HUES64 (cell line): Measurements from ENCODE around the gene CCL21.

ENCODE experiments used
- H3K27ac ChIP-seq: 2 replicates; pipeline ENCODE4 v1.7.0; 2013; ENCODE audit warnings: low read depth, low read length, inconsistent platforms
- H3K27me3 ChIP-seq: 2 replicates; pipeline ENCODE4 v1.6.1; 2013; ENCODE audit warnings: mild to moderate bottlenecking, low read length; ENCODE audit not compliant: insufficient read depth
- H3K36me3 ChIP-seq: 2 replicates; pipeline ENCODE4 v1.6.1; 2013; ENCODE audit warnings: mild to moderate bottlenecking, low read length; ENCODE audit not compliant: insufficient read depth
- H3K4me1 ChIP-seq: 2 replicates; pipeline ENCODE4 v1.6.1; 2013; ENCODE audit warnings: mild to moderate bottlenecking, low read length, moderate library complexity; ENCODE audit not compliant: insufficient read depth
- H3K4me3 ChIP-seq: 2 replicates; pipeline ENCODE4 v1.5.1; 2013; ENCODE audit warnings: mild to moderate bottlenecking, low read length, moderate library complexity
- H3K9ac ChIP-seq: 2 replicates; pipeline ENCODE4 v1.6.1; 2013; ENCODE audit warnings: mild to moderate bottlenecking, low read depth, low read length
- H3K9me3 ChIP-seq: 2 replicates; pipeline ENCODE4 v1.6.1; 2013; ENCODE audit warnings: low read depth, low read length; ENCODE audit not compliant: insufficient read depth
- WGBS: fragments of 150-250, 120-280 bp; methylation state at CpG from one replicate; pipeline ENCODE4 v1.1.7; 2013; ENCODE audit warnings: missing lambda C conversion rate; 5-methylcytosine and 5-hydroxymethylcytosine counted together

The CCL21 gene

DNA sequence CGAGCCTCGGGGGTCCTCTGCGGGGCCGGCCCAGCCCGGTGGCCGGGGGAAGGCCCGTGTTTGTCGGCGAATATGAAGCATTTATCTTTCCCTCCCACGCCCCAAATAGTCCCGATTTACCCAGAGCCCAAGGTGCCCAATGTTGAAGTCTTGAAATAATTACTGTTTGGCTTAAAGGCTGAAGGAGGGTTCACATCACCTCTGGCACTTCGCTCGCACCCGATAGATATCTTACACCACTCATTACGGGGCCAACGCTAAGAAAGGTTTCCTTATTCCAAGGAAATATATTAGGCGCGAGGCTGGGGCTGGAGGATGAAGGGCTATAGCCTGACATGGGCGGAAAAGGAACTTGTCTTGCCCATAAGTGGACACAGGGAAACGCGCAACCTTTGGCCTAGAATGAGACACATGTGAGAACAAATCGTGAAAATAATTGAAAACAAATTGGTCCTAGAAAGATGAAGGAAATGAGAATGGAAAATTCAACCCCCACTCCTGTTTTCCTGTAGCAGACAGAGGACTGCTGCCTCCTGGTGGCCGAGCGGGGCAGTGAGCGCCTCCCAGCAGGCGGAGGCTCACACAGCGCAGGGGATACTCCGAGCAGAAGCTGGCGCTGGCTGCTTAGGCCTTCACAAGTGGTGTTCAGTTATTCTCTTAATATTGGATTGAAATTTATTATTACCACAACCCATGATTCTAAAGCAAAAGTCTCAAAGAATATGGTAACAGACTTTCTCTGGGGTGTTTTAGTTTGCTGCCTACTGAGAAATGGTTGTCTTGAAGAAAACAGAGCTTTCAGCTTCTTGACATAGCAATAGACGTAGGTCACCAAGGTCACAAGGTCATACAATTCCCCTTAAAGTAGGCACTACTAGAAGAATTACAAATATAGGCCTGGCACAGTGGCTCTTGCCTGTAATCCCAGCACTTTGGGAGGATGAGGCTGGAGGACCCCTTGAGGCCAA lies 7.9 kb downstream of the CCL21 start:
- no peaks in the 10 kb centered on the region; the same call in 1 of the 2 replicates for H3K4me1 ChIP-seq
- H3K27me3 ChIP-seq, result peaks cover 34% of the 10 kb centered on the region
- 10% methylated on average over 29 of the region's 30 CpGs for WGBS
- no peaks in the 10 kb centered on the region for H3K36me3 ChIP-seq
- no peak overlapping the region for H3K27ac ChIP-seq
- no peaks in the 10 kb centered on the region for H3K9me3 ChIP-seq
- peak overlapping the region; percentile 57 for H3K4me3 ChIP-seq
- H3K9ac ChIP-seq, result no peak overlapping the region

DNA sequence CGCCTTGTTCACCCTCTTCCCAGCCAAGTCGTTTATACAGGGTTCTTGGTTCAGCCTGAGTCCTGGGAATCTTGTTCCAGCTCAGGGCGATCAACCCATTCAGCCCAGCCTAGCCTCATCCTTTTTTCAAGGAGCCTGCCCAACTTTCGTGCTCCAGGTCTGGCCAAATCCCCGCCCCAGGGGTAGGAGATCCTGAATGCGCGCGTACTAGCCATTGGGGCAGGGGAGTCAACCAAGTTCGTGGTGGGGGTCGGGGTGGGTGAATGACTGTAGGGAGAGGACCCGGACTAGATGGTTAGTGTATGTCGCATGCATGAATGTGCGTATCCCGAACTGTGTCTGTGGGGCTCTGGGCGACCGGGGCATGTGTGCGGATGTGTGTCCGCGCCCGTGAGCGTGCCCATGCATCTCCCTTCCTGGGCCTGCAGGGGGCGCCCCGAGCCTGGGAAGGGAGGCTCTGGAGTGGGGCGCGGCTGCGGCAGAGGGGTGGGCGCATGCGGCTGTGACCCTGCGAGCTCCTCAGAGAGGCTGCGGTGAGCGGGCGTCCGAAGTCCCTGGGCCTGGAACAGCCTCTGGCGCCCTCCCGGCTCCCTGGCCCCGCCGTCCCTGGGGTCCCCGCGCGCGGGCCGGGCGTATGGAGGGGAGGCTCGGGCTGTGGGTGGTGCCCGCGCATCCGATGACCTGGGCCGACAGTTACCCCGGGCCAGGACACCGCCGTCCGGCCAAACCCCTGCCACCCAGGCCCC lies 8.7 kb downstream of the CCL21 start:
- Histone ChIP-seq H3K4me1 (no peaks in the 10 kb centered on the region; the same call in 1 of the 2 replicates), H3K9me3 (no peaks in the 10 kb centered on the region), H3K36me3 (no peaks in the 10 kb centered on the region), H3K27ac (no peak overlapping the region), H3K27me3 (peaks cover 34% of the 10 kb centered on the region), H3K4me3 (peak overlapping the region; percentile 57), H3K9ac (0 out of 2 replicates have a peak overlapping the region, but pooled peaks have one; percentile 33)
- 8% methylated on average over 52 of the region's 52 CpGs for WGBS

DNA sequence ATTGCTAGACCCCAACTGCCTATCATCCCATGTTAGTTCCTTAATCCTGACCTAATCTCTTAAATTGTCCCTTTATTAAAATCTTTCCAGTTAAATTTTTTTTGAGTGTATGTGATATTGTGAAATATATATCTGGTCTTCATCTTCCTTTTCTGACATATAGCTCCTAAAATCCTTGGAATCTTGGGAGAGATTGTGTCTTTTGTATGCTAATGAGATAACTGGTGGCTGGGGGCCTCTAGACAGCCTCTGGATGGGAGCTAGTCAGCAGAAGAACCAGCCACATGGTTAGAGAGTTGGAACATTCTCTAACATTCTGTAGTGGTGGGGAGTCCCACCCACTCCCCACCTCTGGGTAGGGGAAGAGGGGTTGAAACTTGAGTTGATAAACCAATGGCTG lies 15.1 kb downstream of the CCL21 start:
- no peaks in the 10 kb centered on the region for H3K9me3 ChIP-seq
- no peak overlapping the region for H3K9ac ChIP-seq
- H3K4me3 ChIP-seq, result no peak overlapping the region
- no peaks in the 10 kb centered on the region for H3K4me1 ChIP-seq
- peaks cover 12% of the 10 kb centered on the region for H3K27me3 ChIP-seq
- no peaks in the 10 kb centered on the region for H3K36me3 ChIP-seq
- no peak overlapping the region for H3K27ac ChIP-seq

DNA sequence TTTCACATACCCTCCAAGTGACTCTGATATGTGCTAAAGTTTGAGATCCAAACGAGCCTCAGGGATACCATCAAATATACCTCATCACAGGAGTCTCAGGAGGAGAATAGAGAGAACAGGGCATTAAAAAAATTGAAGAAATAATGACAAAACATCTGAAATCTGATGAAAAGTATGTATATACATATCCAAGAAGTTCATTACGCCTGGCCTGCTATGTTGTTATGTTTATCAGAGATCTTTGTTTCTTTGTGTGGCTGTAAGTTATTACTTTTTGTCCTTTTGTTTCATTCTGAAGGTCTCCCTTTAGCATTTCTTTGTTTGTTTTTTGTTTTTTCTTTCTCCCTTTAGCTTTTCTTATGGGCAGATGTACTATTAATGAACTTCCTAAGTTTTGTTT lies 16.4 kb downstream of the CCL21 start:
- no peaks in the 10 kb centered on the region for H3K36me3 ChIP-seq
- no peaks in the 10 kb centered on the region for H3K27me3 ChIP-seq
- H3K9ac ChIP-seq, result no peak overlapping the region
- H3K4me3 ChIP-seq, result no peak overlapping the region
- no peak overlapping the region for H3K27ac ChIP-seq
- H3K4me1 ChIP-seq, result no peaks in the 10 kb centered on the region
- H3K9me3 ChIP-seq, result no peaks in the 10 kb centered on the region
- WGBS, result 63% methylated on average over 2 of the region's 2 CpGs

DNA sequence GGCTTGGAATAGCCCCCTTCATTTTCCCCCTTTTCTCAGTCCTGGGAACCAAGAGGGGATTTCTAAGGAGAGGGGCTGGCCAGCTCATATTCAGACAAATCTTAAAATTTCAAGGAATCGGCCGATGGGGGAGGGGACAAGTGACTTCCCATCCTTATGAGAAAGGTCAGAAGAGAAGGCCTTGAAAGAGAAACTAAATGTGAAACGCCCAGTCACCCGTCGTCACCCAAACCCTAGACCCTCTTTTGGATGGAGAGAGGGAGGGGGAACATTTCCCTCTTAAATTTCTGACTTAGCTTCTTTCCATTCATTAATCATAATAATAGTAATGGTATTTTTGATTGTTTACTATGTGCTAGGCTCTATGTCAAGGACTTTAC lies 18.0 kb downstream of the CCL21 start:
- 100% methylated on average over 3 of the region's 5 CpGs for WGBS
- Histone ChIP-seq H3K9me3 (no peaks in the 10 kb centered on the region), H3K27me3 (no peaks in the 10 kb centered on the region), H3K4me3 (no peak overlapping the region), H3K36me3 (no peaks in the 10 kb centered on the region), H3K4me1 (0 out of 2 replicates have a peak, but pooled peaks cover 4% of the 10 kb centered on the region), H3K27ac (no peak overlapping the region), H3K9ac (no peak overlapping the region)

DNA sequence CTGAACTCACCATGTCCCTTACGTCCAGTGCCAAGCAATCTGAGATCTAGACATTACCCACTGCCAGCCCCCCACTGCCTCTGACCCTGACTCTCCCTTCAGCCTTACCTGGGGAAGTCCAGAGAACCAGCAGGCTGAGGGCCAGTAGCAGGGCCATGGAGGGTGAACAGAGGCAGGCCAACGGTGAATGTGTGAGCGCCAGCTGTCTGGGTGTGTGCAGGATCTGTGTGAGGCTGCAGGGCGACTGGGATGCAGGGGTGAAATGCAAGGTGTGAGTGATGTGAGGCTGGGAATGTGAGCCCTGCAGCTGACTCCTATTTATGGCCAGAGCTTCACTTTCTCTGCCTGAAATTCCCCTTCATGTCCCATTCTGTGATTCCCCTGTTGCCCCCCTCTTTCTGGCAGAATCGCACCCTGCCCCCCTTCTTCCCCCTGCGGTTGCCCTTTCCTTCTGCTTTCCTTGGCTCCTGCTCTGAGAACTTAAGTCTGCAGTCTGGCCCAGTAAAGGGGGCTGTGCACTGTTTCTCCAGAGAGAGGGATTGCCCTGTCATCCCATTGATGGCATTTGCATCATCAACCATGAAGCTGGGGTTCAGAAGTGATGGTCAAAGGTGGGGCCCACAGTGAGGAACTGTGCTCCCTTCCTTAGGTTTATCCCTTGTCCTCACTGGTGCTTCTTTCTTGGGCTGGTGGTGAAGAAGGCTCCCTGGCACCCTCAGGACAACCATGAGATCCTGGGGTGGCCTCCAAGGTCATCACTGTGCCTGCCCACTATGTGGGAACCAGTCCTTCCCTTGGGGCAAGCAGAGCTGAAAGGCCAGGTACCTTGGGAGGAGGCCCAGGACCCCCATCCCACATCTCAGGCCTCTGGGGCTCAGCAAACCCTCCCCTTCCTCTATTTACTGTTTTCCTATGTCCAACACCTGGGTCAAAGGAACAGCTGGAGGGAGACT lies 18.7 kb downstream of the CCL21 start, which contains the start of gene CCL19:
TSS of gene CCL19 (minus strand) at position 294 of the 953 bp plus-strand sequence. CDS start at position 157, 137 bp downstream.
- Histone ChIP-seq H3K27me3 (no peaks in the 10 kb centered on the region), H3K9ac (no peak within 1 kb of the TSS), H3K9me3 (no peaks in the 10 kb centered on the region), H3K4me3 (no peak within 1 kb of the TSS), H3K27ac (no peak within 1 kb of the TSS), H3K4me1 (0 out of 2 replicates have a peak, but pooled peaks cover 6% of the 10 kb centered on the region), H3K36me3 (no peaks in the 10 kb centered on the region)
- WGBS, result 89% methylated on average over 6 of the region's 6 CpGs

DNA sequence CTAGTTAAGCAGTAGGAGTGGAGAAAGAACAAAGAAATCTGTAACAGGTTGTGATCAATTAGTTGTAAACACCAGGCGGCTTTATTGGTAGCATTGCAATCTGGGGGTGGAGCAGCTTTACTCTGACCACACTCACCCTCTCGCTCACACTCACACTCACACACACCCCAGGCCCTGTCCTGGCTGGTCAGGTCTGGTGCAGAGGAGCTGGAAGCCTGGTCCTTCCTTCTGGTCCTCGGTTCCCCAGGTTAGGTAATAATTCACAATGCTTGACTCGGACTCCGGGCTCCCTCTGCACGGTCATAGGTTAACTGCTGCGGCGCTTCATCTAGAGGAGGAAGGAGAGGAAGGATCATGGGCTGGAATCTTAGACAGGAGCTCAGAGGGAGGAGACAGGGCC lies 20.4 kb downstream of the CCL21 start:
- no peaks in the 10 kb centered on the region for H3K36me3 ChIP-seq
- H3K9me3 ChIP-seq, result no peaks in the 10 kb centered on the region
- 95% methylated on average over 8 of the region's 8 CpGs for whole genome bisulfite sequencing
- H3K4me1 ChIP-seq, result 0 out of 2 replicates have a peak, but pooled peaks cover 6% of the 10 kb centered on the region
- H3K27ac ChIP-seq, result no peak overlapping the region
- no peak overlapping the region for H3K9ac ChIP-seq
- H3K27me3 ChIP-seq, result no peaks in the 10 kb centered on the region
- no peak overlapping the region for H3K4me3 ChIP-seq

DNA sequence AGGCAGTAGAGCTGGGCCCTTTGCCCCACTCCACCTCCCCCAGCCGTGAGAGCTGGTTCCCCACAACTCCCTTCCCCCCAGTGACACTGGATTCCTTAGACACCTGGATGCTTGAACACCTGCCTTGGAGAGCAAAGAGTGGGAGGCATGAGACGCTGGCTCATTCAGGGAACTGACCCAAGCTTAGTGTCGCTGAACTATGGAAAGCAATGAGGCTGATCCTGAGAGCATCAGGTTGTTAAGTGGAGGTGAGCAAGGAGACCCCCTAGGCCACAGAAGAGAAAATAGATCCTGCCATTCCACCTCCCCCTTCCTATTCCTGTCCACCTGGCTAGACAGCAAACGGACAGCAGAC lies 20.8 kb downstream of the CCL21 start:
- Histone ChIP-seq H3K9me3 (no peaks in the 10 kb centered on the region), H3K27me3 (no peaks in the 10 kb centered on the region), H3K4me3 (no peak overlapping the region), H3K36me3 (no peaks in the 10 kb centered on the region), H3K4me1 (0 out of 2 replicates have a peak, but pooled peaks cover 6% of the 10 kb centered on the region), H3K27ac (no peak overlapping the region), H3K9ac (no peak overlapping the region)
- WGBS, result 87% methylated on average over 4 of the region's 4 CpGs

DNA sequence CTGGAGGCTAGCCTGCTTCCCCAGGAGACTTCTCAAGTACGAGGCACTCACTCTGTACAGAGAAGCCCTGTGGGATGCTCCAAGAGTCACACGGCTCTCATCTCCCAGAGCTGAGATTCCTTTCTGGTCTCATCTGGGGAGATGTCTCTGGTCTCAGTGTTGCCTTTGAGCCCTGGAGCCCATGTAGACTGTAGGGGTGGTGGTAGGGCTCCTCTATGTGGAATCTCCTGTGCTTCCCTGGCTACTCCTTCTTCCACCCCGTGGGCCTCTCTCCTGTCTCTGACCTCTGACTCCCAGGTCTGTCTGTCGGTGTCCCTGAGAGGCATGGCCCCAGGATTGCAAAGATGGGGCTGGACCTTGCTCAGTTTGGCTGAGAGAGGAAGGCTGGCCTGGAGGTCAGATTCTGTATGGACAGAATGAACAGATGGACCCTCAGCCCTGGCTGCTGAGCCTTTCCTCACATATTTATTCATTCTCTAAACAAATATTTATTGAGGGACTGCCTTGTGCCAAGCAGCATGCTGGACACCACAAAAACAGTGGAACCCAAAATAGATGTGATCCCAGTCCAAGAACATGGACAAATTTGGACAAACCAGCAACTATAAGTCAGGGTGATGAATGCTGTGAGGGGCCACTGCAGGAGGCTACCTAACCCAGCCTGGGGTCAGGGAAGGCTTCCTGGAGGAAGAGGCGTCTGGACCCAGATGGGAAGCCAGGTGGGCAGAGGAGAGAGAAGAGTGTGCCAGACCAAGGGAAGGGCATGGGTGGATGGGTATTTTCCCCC lies 21.4 kb downstream of the CCL21 start:
- H3K9me3 ChIP-seq, result no peaks in the 10 kb centered on the region
- no peak overlapping the region for H3K4me3 ChIP-seq
- H3K27ac ChIP-seq, result no peak overlapping the region
- H3K4me1 ChIP-seq, result 0 out of 2 replicates have a peak, but pooled peaks cover 6% of the 10 kb centered on the region
- no peaks in the 10 kb centered on the region for H3K36me3 ChIP-seq
- WGBS, result 92% methylated on average over 5 of the region's 5 CpGs
- H3K9ac ChIP-seq, result no peak overlapping the region
- H3K27me3 ChIP-seq, result no peaks in the 10 kb centered on the region
